MM.1S (cell line): ENCODE results near the gene ZNF574.
A peak's percentile ranks its signal among the peaks of the same experiment; 100 is the strongest.

Experiments
- DNase-seq: peaks from one replicate; pipeline ENCODE4 v3.0.0-alpha.2; 2015
- H2AFZ ChIP-seq: fragments of 300-600 bp; sonication (generic); 2 replicates; pipeline ENCODE4 v1.6.0; 2016; ENCODE audit warnings: antibody characterized with exemption, low read length
- H3F3A ChIP-seq: fragments of 300-600 bp; sonication (generic); 2 replicates; pipeline ENCODE4 v1.6.1; 2016; ENCODE audit warnings: mild to moderate bottlenecking, antibody characterized with exemption, low read length, moderate library complexity, mixed read lengths; ENCODE audit not compliant: insufficient read depth
- H3K27ac ChIP-seq: fragments of 300-600 bp; sonication (generic); 2 replicates; pipeline ENCODE4 v1.5.1; 2016; ENCODE audit warnings: mild to moderate bottlenecking, low read length
- H3K27me3 ChIP-seq: fragments of 300-600 bp; sonication (generic); replicated peaks from 2 replicates; pipeline ENCODE4 v1.6.0; 2016; ENCODE audit warnings: low read length; ENCODE audit not compliant: insufficient read depth
- H3K36me3 ChIP-seq: fragments of 300-600 bp; sonication (generic); replicated peaks from 2 replicates; pipeline ENCODE4 v1.6.1; 2016; ENCODE audit warnings: mild to moderate bottlenecking, low read length, mixed read lengths; ENCODE audit not compliant: insufficient read depth
- H3K4me1 ChIP-seq: fragments of 300-600 bp; sonication (generic); 2 replicates; pipeline ENCODE4 v1.6.1; 2016; ENCODE audit warnings: low read length, mixed read lengths
- H3K4me2 ChIP-seq: fragments of 300-600 bp; sonication (generic); 2 replicates; pipeline ENCODE4 v1.6.0; 2016; ENCODE audit warnings: low read depth, low read length
- H3K4me3 ChIP-seq: fragments of 300-600 bp; sonication (generic); 2 replicates; pipeline ENCODE4 v1.5.1; 2016; ENCODE audit warnings: low read length, mixed read lengths
- H3K79me2 ChIP-seq: fragments of 300-600 bp; sonication (generic); 2 replicates; pipeline ENCODE4 v1.6.1; 2016; ENCODE audit warnings: mixed run types, low read length, mixed read lengths
- H3K9ac ChIP-seq: fragments of 300-600 bp; sonication (generic); 2 replicates; pipeline ENCODE4 v1.6.1; 2016; ENCODE audit warnings: low read length, mixed read lengths
- H3K9me2 ChIP-seq: fragments of 300-600 bp; sonication (generic); replicated peaks from 2 replicates; pipeline ENCODE4 v1.6.1; 2016; ENCODE audit warnings: mild to moderate bottlenecking, low read length, mixed read lengths; ENCODE audit not compliant: insufficient read depth
- H3K9me3 ChIP-seq: fragments of 300-600 bp; sonication (generic); replicated peaks from 2 replicates; pipeline ENCODE4 v1.6.1; 2016; ENCODE audit warnings: mild to moderate bottlenecking, low read length, mixed read lengths; ENCODE audit not compliant: insufficient read depth
- H4K20me1 ChIP-seq: fragments of 300-600 bp; sonication (generic); 2 replicates; pipeline ENCODE4 v1.6.1; 2016; ENCODE audit warnings: mild to moderate bottlenecking, low read length, moderate library complexity, mixed read lengths; ENCODE audit not compliant: insufficient read depth
- CTCF ChIP-seq: fragments of 300-600 bp; sonication (generic); IDR thresholded peaks from 2 replicates; pipeline ENCODE4 v1.5.1; 2016; ENCODE audit warnings: antibody characterized with exemption, low read length, mixed read lengths
- EZH2 ChIP-seq: fragments of 300-600 bp; sonication (generic); optimal IDR thresholded peaks from 2 replicates; pipeline ENCODE3; 2017; ENCODE audit warnings: low read depth, mild to moderate bottlenecking, antibody characterized with exemption, low read length, mixed read lengths
- EZH2phosphoT487 ChIP-seq: fragments of 300-600 bp; sonication (generic); IDR thresholded peaks from 2 replicates; pipeline ENCODE4 v1.6.1; 2018; ENCODE audit warnings: antibody characterized with exemption, low read length

Gene ZNF574

DNA sequence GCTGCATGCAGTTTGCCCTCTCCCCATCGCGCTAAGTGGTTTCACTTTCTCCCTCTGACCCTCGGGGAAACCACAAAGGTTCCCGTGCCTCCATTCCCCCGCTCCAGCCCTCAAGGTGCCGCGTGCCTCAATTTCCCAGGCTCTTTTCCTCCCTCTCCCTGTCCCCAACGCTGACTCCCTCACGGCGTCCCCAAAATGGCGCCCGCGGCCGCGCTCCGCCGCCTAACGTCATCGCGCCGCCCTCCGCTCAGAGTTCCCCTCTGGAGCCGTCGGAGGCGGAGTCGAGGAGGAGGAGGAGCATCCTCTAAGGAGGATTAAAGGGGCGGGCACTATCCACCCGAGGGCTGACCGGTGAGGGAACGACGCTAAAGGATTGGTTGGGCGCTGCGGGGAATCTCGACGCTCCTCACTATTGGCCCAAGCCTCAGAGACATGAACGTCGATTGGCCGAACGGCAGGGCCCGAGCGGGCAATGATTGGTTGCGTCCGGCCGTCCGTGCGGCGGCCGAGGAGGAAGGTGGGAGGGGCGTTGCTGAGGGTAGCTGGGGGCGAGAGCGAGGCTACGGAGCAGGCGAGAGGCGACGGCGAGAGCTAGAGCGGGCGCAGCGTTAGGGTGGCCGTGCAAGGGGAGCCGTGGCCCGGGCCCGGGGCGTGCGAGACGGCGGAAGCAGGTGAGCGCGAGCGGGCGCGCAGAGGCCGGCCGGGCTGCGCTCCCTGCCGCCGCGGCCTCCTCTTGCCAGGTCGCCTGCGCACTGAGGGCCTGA lies at the start of gene ZNF574:
Gene ZNF574 (plus strand): TSS at position 551 of the 764 bp plus-strand sequence. CDS start 2,441 bp downstream, outside the sequence.
- Histone ChIP-seq H3K27me3 (peaks cover 1% of the 10 kb centered on the region; the same call in 1 of the 2 replicates), H3K9me3 (no peaks in the 10 kb centered on the region), H3K4me2 (peak within 1 kb of the TSS; percentile 90), H3K4me3 (peak within 1 kb of the TSS; percentile 90), H3K27ac (peak within 1 kb of the TSS; percentile 61), H3K4me1 (0 out of 2 replicates have a peak, but pooled peaks cover 3% of the 10 kb centered on the region), H4K20me1 (peaks cover 4% of the 10 kb centered on the region; the same call in 1 of the 2 replicates), H3K9ac (peak within 1 kb of the TSS; percentile 83), H3K9me2 (no peaks in the 10 kb centered on the region), H3K36me3 (peaks cover 19% of the 10 kb centered on the region), H2AFZ (peak within 1 kb of the TSS; percentile 47), H3K79me2 (peaks cover 46% of the 10 kb centered on the region), H3F3A (peaks cover 3% of the 10 kb centered on the region; the same call in 1 of the 2 replicates)
- TF ChIP-seq EZH2 (no peak), CTCF (no peak), EZH2phosphoT487 (no peak)
- DNase-seq: peak; percentile 100

DNA sequence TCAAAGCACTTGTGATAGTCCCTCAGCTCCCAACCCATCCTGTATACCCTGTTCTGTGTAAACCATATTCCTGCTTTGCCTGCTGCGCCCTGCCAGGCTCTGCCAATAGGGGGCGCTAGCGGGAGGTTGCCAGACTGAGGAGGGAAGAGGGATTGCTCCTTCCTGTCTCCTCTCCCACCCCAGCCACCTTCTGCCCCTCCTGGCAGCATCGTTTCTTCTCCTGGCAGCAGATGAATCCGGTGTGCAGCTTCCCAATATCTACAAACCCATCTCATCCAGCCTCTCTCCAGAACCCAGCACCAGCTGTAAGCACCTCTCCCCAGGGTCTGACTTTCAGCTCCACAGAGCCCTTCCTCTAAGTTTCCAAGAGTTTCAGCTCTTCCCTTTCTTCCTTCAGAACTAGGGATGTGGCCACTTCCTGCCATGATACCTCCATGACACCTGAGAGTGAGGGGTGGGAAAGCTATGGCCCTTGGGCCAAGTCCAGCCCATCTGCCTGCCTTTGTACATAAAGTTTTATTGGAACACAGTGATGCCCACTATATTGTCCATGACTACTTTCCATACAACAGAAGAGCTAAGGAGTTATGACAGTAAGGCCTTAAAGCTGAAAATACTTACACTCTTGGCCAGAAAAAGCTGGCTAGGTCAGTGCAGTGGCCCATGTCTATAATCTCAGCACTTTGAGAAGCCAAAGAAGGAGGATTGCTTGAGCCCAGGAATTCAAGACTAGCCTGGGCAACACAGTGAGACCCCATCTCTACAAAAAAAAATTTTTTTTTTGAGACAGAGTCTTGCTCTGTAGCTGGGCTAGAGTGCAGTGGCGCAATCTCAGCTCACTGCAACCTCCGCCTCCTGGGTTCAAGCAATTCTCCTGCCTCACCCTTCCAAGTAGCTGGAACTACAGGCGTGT lies 47.4 kb upstream of the ZNF574 start:
- no peak overlapping the region for H2AFZ ChIP-seq
- H4K20me1 ChIP-seq: no peaks in the 10 kb centered on the region
- H3K27ac ChIP-seq: no peak overlapping the region
- no peaks in the 10 kb centered on the region for H3K9me3 ChIP-seq
- no peaks in the 10 kb centered on the region for H3K9me2 ChIP-seq
- TF ChIP-seq EZH2 (no peak), EZH2phosphoT487 (no peak), CTCF (peak; percentile 69)
- DNase-seq: no peak
- H3K9ac ChIP-seq: no peak overlapping the region
- no peak overlapping the region for H3K4me3 ChIP-seq
- no peaks in the 10 kb centered on the region for H3K79me2 ChIP-seq
- no peaks in the 10 kb centered on the region for H3K36me3 ChIP-seq
- no peaks in the 10 kb centered on the region for H3F3A ChIP-seq
- H3K27me3 ChIP-seq: peaks cover 65% of the 10 kb centered on the region
- H3K4me2 ChIP-seq: no peak overlapping the region
- no peaks in the 10 kb centered on the region for H3K4me1 ChIP-seq

- no peaks in the 10 kb centered on the region for H3K9me2 ChIP-seq
- no peak overlapping the region for H3K4me3 ChIP-seq
- H3F3A ChIP-seq: no peaks in the 10 kb centered on the region
- H3K79me2 ChIP-seq: no peaks in the 10 kb centered on the region
- peaks cover 53% of the 10 kb centered on the region; the same call in 1 of the 2 replicates for H3K27me3 ChIP-seq
- H3K27ac ChIP-seq: no peak overlapping the region
- no peaks in the 10 kb centered on the region for H3K36me3 ChIP-seq
- H3K4me1 ChIP-seq: peaks cover 4% of the 10 kb centered on the region
- H3K9ac ChIP-seq: no peak overlapping the region
- no peak for DNase-seq
- no peaks in the 10 kb centered on the region for H3K9me3 ChIP-seq
- no peak overlapping the region for H2AFZ ChIP-seq
- no peak overlapping the region for H3K4me2 ChIP-seq
- no peaks in the 10 kb centered on the region for H4K20me1 ChIP-seq
- TF ChIP-seq EZH2phosphoT487 (no peak), EZH2 (no peak), CTCF (no peak)
Measured at GRCh38 chr19:42030645-42031440, 45.1 kb upstream of the ZNF574 start.
